Activated CD8-positive, alpha-beta memory T cell treated with anti-CD3 and anti-CD28 coated beads, Interleukin-2, amount 50 U/mL, for 24 hours (primary cell): ENCODE measurements around the gene OR2F1.

Experiments used
- DNase-seq: peaks from one replicate; pipeline ENCODE4 v3.0.0-alpha.2; 2020; ENCODE audit errors: extremely low read depth

OR2F1 gene

GRCh38 chr7:143954544-143954943 is at the start of gene OR2F1:
Gene OR2F1 (plus strand): TSS chr7:143954844. CDS start chr7:143959971, 5,127 bp downstream.
- no peak for DNase-seq

- DNase-seq = no peak
Measured at GRCh38 chr7:143905509-143905908, 49.1 kb upstream of the OR2F1 start.

- no peak for DNase-seq
Measured at GRCh38 chr7:143906151-143906550, 48.5 kb upstream of the OR2F1 start.

GRCh38 chr7:143906895-143907294 is 47.7 kb upstream of the OR2F1 start:
- DNase-seq = no peak

GRCh38 chr7:143908120-143908519 is 46.5 kb upstream of the OR2F1 start:
- DNase-seq = no peak

GRCh38 chr7:143909863-143910262 is 44.8 kb upstream of the OR2F1 start:
- DNase-seq = no peak

- no peak for DNase-seq
Measured at GRCh38 chr7:143910473-143911248, 44.0 kb upstream of the OR2F1 start.

- DNase-seq = no peak
Measured at GRCh38 chr7:143913945-143914615, 40.6 kb upstream of the OR2F1 start.

- DNase-seq = no peak
Measured at GRCh38 chr7:143914938-143915652, 39.5 kb upstream of the OR2F1 start.

GRCh38 chr7:143924851-143925250 is 29.8 kb upstream of the OR2F1 start:
- no peak for DNase-seq

- DNase-seq = no peak
Measured at GRCh38 chr7:143929224-143929920, 25.3 kb upstream of the OR2F1 start.

- DNase-seq = no peak
Measured at GRCh38 chr7:143931739-143932138, 22.9 kb upstream of the OR2F1 start.

- DNase-seq = no peak
Measured at GRCh38 chr7:143934526-143935325, 19.9 kb upstream of the OR2F1 start, which contains the start of gene OR2F2. Gene OR2F2 (plus strand): TSS chr7:143935233. CDS start chr7:143935233, 0 bp downstream.

GRCh38 chr7:143936087-143937009 is 18.3 kb upstream of the OR2F1 start:
- DNase-seq = no peak

- DNase-seq = no peak
Measured at GRCh38 chr7:143938379-143939243, 16.0 kb upstream of the OR2F1 start.

GRCh38 chr7:143945423-143945822 is 9.2 kb upstream of the OR2F1 start:
- no peak for DNase-seq

GRCh38 chr7:143947111-143947510 is 7.5 kb upstream of the OR2F1 start:
- no peak for DNase-seq

- DNase-seq = no peak
Measured at GRCh38 chr7:143948733-143949132, 5.9 kb upstream of the OR2F1 start.

GRCh38 chr7:143953421-143953820 is 1.2 kb upstream of the OR2F1 start:
- DNase-seq = no peak
